HEK293 (cell line): ENCODE data around the gene IGF1R.

ENCODE experiments used
- CTCF ChIA-PET: fragments of 350-600 bp; formaldehyde crosslinking; extraction: SDS; loops from one replicate; lab custom pipeline; 2021; ENCODE audit warnings: antibody characterized with exemption; lab: Yijun Ruan, JAX
- POLR2A ChIA-PET: fragments of 300-600 bp; formaldehyde crosslinking; extraction: SDS; loops from one replicate; lab custom pipeline; 2020; ENCODE audit warnings: antibody characterized with exemption, inconsistent platforms; lab: Yijun Ruan, JAX
- H3K27ac ChIP-seq: fragments of 200-500 bp; sonication (Bioruptor generic); 2 replicates; pipeline ENCODE4 v1.5.1; 2014; ENCODE audit warnings: low read depth, low read length, control low read depth, inconsistent platforms; ENCODE audit errors: extremely low read depth
- H3K36me3 ChIP-seq, 2 experiments: fragments of 200-500 bp in 1 of 2; sonication (Bioruptor generic) in 1 of 2; 1 replicate in 1 of 2; 2 replicates in 1 of 2; pipeline ENCODE4 v1.5.1; 2014 to 2017; ENCODE audit warnings: inconsistent platforms in 2 of 2, low read length in 2 of 2; ENCODE audit not compliant: control insufficient read depth in 2 of 2, insufficient read depth in 1 of 2
- H3K4me1 ChIP-seq: fragments of 200-500 bp; sonication (Bioruptor generic); 2 replicates; pipeline ENCODE4 v1.5.1; 2014; ENCODE audit warnings: mild to moderate bottlenecking, low read length, inconsistent platforms; ENCODE audit not compliant: control insufficient read depth, insufficient read depth
- H3K4me3 ChIP-seq: 2 replicates; pipeline ENCODE4 v1.5.1; 2011; ENCODE audit warnings: low read depth, mild to moderate bottlenecking, control low read depth, low read length, moderate library complexity
- H3K9me3 ChIP-seq: fragments of 200-500 bp; sonication (Bioruptor generic); 2 replicates; pipeline ENCODE4 v1.5.1; 2014; ENCODE audit warnings: low read depth, low read length, inconsistent platforms; ENCODE audit not compliant: control insufficient read depth, insufficient read depth
- BCL11B ChIP-seq: fragments of 450-650 bp; formaldehyde crosslinking; IDR thresholded peaks from 2 replicates; pipeline ENCODE4 v1.5.1; 2016; ENCODE audit warnings: low read depth, missing biosample characterization, missing genetic modification characterization
- GLIS2 ChIP-seq: fragments of 450-650 bp; formaldehyde crosslinking; IDR thresholded peaks from 2 replicates; pipeline ENCODE4 v1.5.1; 2016; ENCODE audit warnings: missing biosample characterization, missing genetic modification characterization
- INSM2 ChIP-seq: fragments of 450-650 bp; formaldehyde crosslinking; IDR thresholded peaks from 2 replicates; pipeline ENCODE4 v1.5.1; 2016; ENCODE audit warnings: missing biosample characterization, missing genetic modification characterization
- KLF16 ChIP-seq: fragments of 450-650 bp; formaldehyde crosslinking; IDR thresholded peaks from 2 replicates; pipeline ENCODE4 v1.5.1; 2017; ENCODE audit warnings: missing biosample characterization, missing genetic modification characterization
- MYNN ChIP-seq: fragments of 450-650 bp; formaldehyde crosslinking; IDR thresholded peaks from 2 replicates; pipeline ENCODE4 v1.5.1; 2016; ENCODE audit warnings: missing biosample characterization, missing genetic modification characterization, borderline replicate concordance
- REPIN1 ChIP-seq: fragments of 450-650 bp; formaldehyde crosslinking; IDR thresholded peaks from 2 replicates; pipeline ENCODE4 v1.5.1; 2017; ENCODE audit warnings: missing biosample characterization, missing genetic modification characterization, low read depth
- SALL2 ChIP-seq: fragments of 450-650 bp; formaldehyde crosslinking; IDR thresholded peaks from 2 replicates; pipeline ENCODE4 v1.5.0; 2017; ENCODE audit warnings: missing biosample characterization, mild to moderate bottlenecking, missing genetic modification characterization, borderline replicate concordance
- SP7 ChIP-seq: fragments of 450-650 bp; formaldehyde crosslinking; IDR thresholded peaks from 2 replicates; pipeline ENCODE4 v1.5.1; 2016; ENCODE audit warnings: missing biosample characterization, missing genetic modification characterization
- ZBTB48 ChIP-seq: fragments of 450-650 bp; formaldehyde crosslinking; IDR thresholded peaks from 2 replicates; pipeline ENCODE4 v1.5.1; 2016; ENCODE audit warnings: missing biosample characterization, missing genetic modification characterization
- ZBTB6 ChIP-seq: fragments of 450-650 bp; formaldehyde crosslinking; IDR thresholded peaks from 2 replicates; pipeline ENCODE4 v1.5.1; 2017; ENCODE audit warnings: missing biosample characterization, missing genetic modification characterization
- ZBTB8A ChIP-seq: fragments of 450-650 bp; formaldehyde crosslinking; IDR thresholded peaks from 2 replicates; pipeline ENCODE4 v1.5.1; 2016; ENCODE audit warnings: missing biosample characterization, missing genetic modification characterization
- ZEB2 ChIP-seq: fragments of 450-650 bp; formaldehyde crosslinking; IDR thresholded peaks from 2 replicates; pipeline ENCODE4 v1.5.1; 2016; ENCODE audit warnings: missing biosample characterization, missing genetic modification characterization
- ZFHX2 ChIP-seq: fragments of 450-650 bp; formaldehyde crosslinking; conservative IDR thresholded peaks from 2 replicates; pipeline ENCODE4 v1.5.1; 2016; ENCODE audit warnings: missing biosample characterization, missing genetic modification characterization
- ZIC2 ChIP-seq: fragments of 450-650 bp; formaldehyde crosslinking; IDR thresholded peaks from 2 replicates; pipeline ENCODE4 v1.5.1; 2016; ENCODE audit warnings: missing biosample characterization, missing genetic modification characterization
- ZNF121 ChIP-seq: fragments of 450-650 bp; formaldehyde crosslinking; IDR thresholded peaks from 2 replicates; pipeline ENCODE4 v1.5.1; 2016; ENCODE audit warnings: missing biosample characterization, missing genetic modification characterization
- ZNF140 ChIP-seq: fragments of 450-650 bp; formaldehyde crosslinking; IDR thresholded peaks from 2 replicates; pipeline ENCODE4 v1.5.1; 2016; ENCODE audit warnings: missing biosample characterization, missing genetic modification characterization
- ZNF214 ChIP-seq: fragments of 450-650 bp; formaldehyde crosslinking; IDR thresholded peaks from 2 replicates; pipeline ENCODE4 v1.5.1; 2017; ENCODE audit warnings: missing biosample characterization, mild to moderate bottlenecking, missing genetic modification characterization, borderline replicate concordance
- ZNF302 ChIP-seq: fragments of 450-650 bp; formaldehyde crosslinking; IDR thresholded peaks from 2 replicates; pipeline ENCODE4 v1.5.1; 2016; ENCODE audit warnings: missing biosample characterization, missing genetic modification characterization, low read depth
- ZNF324 ChIP-seq: fragments of 450-650 bp; formaldehyde crosslinking; IDR thresholded peaks from 2 replicates; pipeline ENCODE4 v1.5.1; 2016; ENCODE audit warnings: missing biosample characterization, missing genetic modification characterization
- ZNF335 ChIP-seq: fragments of 450-650 bp; formaldehyde crosslinking; conservative IDR thresholded peaks from 2 replicates; pipeline ENCODE4 v1.5.1; 2016; ENCODE audit warnings: missing biosample characterization, missing genetic modification characterization
- ZNF354C ChIP-seq: fragments of 450-650 bp; formaldehyde crosslinking; IDR thresholded peaks from 2 replicates; pipeline ENCODE4 v1.5.1; 2016; ENCODE audit warnings: missing biosample characterization, missing genetic modification characterization, low read depth, borderline replicate concordance
- ZNF394 ChIP-seq: fragments of 450-650 bp; formaldehyde crosslinking; IDR thresholded peaks from 2 replicates; pipeline ENCODE4 v1.5.1; 2016; ENCODE audit warnings: missing biosample characterization, missing genetic modification characterization, mild to moderate bottlenecking, moderate library complexity, borderline replicate concordance
- ZNF404 ChIP-seq: fragments of 450-650 bp; formaldehyde crosslinking; IDR thresholded peaks from 2 replicates; pipeline ENCODE4 v1.5.1; 2017; ENCODE audit warnings: missing biosample characterization, missing genetic modification characterization
- ZNF510 ChIP-seq: fragments of 450-650 bp; formaldehyde crosslinking; IDR thresholded peaks from 2 replicates; pipeline ENCODE4 v1.5.1; 2018; ENCODE audit warnings: mild to moderate bottlenecking, missing genetic modification characterization, missing biosample characterization; ENCODE audit not compliant: insufficient replicate concordance
- ZNF514 ChIP-seq: fragments of 450-650 bp; formaldehyde crosslinking; IDR thresholded peaks from 2 replicates; pipeline ENCODE4 v1.5.1; 2016; ENCODE audit warnings: missing biosample characterization, missing genetic modification characterization
- ZNF529 ChIP-seq: fragments of 450-650 bp; formaldehyde crosslinking; IDR thresholded peaks from 2 replicates; pipeline ENCODE4 v1.5.1; 2017; ENCODE audit warnings: missing genetic modification characterization, missing biosample characterization; ENCODE audit not compliant: insufficient replicate concordance
- ZNF530 ChIP-seq: fragments of 450-650 bp; formaldehyde crosslinking; IDR thresholded peaks from 2 replicates; pipeline ENCODE4 v1.5.1; 2016; ENCODE audit warnings: low read depth, missing biosample characterization, missing genetic modification characterization
- ZNF677 ChIP-seq: fragments of 450-650 bp; IDR thresholded peaks from 2 replicates; pipeline ENCODE4 v1.5.0; 2018; ENCODE audit warnings: missing biosample characterization, mild to moderate bottlenecking, missing genetic modification characterization, moderate library complexity
- ZNF792 ChIP-seq: fragments of 450-650 bp; formaldehyde crosslinking; IDR thresholded peaks from 2 replicates; pipeline ENCODE4 v1.5.1; 2016; ENCODE audit warnings: missing biosample characterization, missing genetic modification characterization
- ZNF837 ChIP-seq: fragments of 450-650 bp; formaldehyde crosslinking; IDR thresholded peaks from 2 replicates; pipeline ENCODE4 v1.5.1; 2016; ENCODE audit warnings: missing biosample characterization, missing genetic modification characterization
- TF ChIP-seq, protein P1 (sequence below): fragments of 450-650 bp; formaldehyde crosslinking; IDR thresholded peaks from 2 replicates; pipeline ENCODE4 v1.5.1; 2016; ENCODE audit warnings: missing biosample characterization, missing genetic modification characterization, borderline replicate concordance

The IGF1R gene

DNA sequence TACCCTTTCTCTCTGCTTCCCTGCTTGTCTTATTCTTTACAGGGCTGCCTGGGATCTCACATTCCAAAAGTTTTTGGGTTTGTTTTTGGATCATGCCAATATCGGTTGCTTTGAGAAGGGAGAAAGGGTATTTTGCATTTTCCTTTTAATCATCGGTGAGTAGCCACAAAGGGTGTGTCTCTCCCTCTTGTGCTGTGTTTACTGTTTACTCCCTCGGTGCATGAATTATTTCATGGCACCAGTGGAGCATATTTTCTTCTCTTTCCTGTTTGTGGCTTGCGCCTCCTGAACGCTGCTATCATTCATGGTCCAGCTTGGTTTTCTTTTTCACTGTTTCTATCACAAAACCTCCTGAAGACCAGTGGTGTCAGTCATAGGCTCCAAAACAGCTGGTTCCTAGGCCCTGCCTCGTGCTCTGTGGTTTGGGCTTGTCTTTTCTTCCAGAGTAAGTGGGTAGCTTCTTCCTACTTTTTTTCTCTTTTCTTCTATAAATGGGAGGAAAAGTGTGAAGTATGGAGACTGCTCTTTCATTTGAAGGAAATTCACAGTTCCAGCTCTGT lies 54.9 kb downstream of the IGF1R start:
- no peak overlapping the region for H3K4me3 ChIP-seq
- ChIA-PET CTCF (interaction anchor here (1.1 to 1.3 kb wide), 2 partner anchors 43 to 260 kb away, joined by 4 to 5 read pairs; no protein-coding TSS in a partner anchor), POLR2A (no interaction called here)
- no peak overlapping the region for H3K27ac ChIP-seq
- peaks cover 0 to 9% of the 10 kb centered on the region in 2 experiments; a peak in 1 of 3 replicates for H3K36me3 ChIP-seq
- TF ChIP-seq BCL11B (tag by site-specific recombination): no peak
- no peak for TF ChIP-seq SALL2 (tag by site-specific recombination)
- TF ChIP-seq ZFHX2 (tag by site-specific recombination): no peak
- no peak for TF ChIP-seq ZBTB6
- no peak for TF ChIP-seq ZNF792 (tag by site-specific recombination)
- no peak for TF ChIP-seq ZNF121 (tag by site-specific recombination)
- no peak for TF ChIP-seq KLF16 (tag by site-specific recombination)
- TF ChIP-seq MYNN: no peak
- TF ChIP-seq ZIC2 (tag by site-specific recombination): no peak
- no peak for TF ChIP-seq ZNF140 (tag by site-specific recombination)
- TF ChIP-seq ZNF514: no peak
- TF ChIP-seq ZBTB8A (tag by site-specific recombination): no peak
- no peak for TF ChIP-seq ZNF354C (tag by site-specific recombination)
- no peak for TF ChIP-seq REPIN1
- TF ChIP-seq ZNF302 (tag by site-specific recombination): no peak
- no peak for TF ChIP-seq SP7 (tag by site-specific recombination)
- TF ChIP-seq, all 188 proteins: peak for 0
- Histone ChIP-seq H3K4me1 (peaks cover 26% of the 10 kb centered on the region), H3K9me3 (no peaks in the 10 kb centered on the region)

GRCh38 chr15:98705070-98705469 lies 56.7 kb downstream of the IGF1R start:
- CTCF ChIA-PET: interaction anchor here (0.6 to 1.0 kb wide), 2 partner anchors 19 to 75 kb away, joined by 3 read pairs; no protein-coding TSS in a partner anchor
- Histone ChIP-seq H3K9me3 (no peaks in the 10 kb centered on the region), H3K27ac (no peak overlapping the region), H3K4me1 (peaks cover 9% of the 10 kb centered on the region), H3K4me3 (no peak overlapping the region), H3K36me3 (peaks cover 0 to 13% of the 10 kb centered on the region in 2 experiments; a peak in 1 of 3 replicates)
- POLR2A ChIA-PET: interaction anchor here (0.6 kb wide), 1 partner anchor 25 kb away, joined by 3 read pairs; no protein-coding TSS in a partner anchor
- no peak for TF ChIP-seq GLIS2 (tag by site-specific recombination)
- TF ChIP-seq INSM2 (tag by site-specific recombination): no peak
- TF ChIP-seq ZNF530 (tag by site-specific recombination): no peak
- TF ChIP-seq SP7 (tag by site-specific recombination): no peak
- no peak for TF ChIP-seq ZNF404 (tag by site-specific recombination)
- no peak for TF ChIP-seq ZNF324 (tag by site-specific recombination)
- no peak for TF ChIP-seq ZNF677
- no peak for TF ChIP-seq ZNF529 (tag by site-specific recombination)
- no peak for TF ChIP-seq ZNF214
- TF ChIP-seq ZNF792 (tag by site-specific recombination): no peak
- TF ChIP-seq ZNF510: no peak
- no peak for TF ChIP-seq ZNF335 (tag by site-specific recombination)
- no peak for TF ChIP-seq ZNF837
- TF ChIP-seq, protein P1, sequence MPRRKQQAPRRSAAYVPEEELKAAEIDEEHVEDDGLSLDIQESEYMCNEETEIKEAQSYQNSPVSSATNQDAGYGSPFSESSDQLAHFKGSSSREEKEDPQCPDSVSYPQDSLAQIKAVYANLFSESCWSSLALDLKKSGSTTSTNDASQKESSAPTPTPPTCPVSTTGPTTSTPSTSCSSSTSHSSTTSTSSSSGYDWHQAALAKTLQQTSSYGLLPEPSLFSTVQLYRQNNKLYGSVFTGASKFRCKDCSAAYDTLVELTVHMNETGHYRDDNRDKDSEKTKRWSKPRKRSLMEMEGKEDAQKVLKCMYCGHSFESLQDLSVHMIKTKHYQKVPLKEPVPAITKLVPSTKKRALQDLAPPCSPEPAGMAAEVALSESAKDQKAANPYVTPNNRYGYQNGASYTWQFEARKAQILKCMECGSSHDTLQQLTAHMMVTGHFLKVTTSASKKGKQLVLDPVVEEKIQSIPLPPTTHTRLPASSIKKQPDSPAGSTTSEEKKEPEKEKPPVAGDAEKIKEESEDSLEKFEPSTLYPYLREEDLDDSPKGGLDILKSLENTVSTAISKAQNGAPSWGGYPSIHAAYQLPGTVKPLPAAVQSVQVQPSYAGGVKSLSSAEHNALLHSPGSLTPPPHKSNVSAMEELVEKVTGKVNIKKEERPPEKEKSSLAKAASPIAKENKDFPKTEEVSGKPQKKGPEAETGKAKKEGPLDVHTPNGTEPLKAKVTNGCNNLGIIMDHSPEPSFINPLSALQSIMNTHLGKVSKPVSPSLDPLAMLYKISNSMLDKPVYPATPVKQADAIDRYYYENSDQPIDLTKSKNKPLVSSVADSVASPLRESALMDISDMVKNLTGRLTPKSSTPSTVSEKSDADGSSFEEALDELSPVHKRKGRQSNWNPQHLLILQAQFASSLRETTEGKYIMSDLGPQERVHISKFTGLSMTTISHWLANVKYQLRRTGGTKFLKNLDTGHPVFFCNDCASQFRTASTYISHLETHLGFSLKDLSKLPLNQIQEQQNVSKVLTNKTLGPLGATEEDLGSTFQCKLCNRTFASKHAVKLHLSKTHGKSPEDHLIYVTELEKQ (tag by site-specific recombination): no peak
- no peak for TF ChIP-seq ZNF394 (tag by site-specific recombination)
- TF ChIP-seq ZBTB48 (tag by site-specific recombination): no peak
- TF ChIP-seq ZEB2 (tag by site-specific recombination): no peak
